Astrocyte (in vitro differentiated cells and primary cell): ENCODE data around the gene CLDN3. TPM values are rescaled to one million over a fixed set of nuclear protein-coding genes. Genes with fewer than 3 reads are reported as not detected.

Experiments
- DNase-seq: peaks from one replicate; pipeline ENCODE4 v3.0.0-alpha.2; 2010; ENCODE audit warnings: low read depth
- FAIRE-seq: peaks from 2 replicates; lab custom pipeline; 2011; peaks lifted over from hg19 to GRCh38; lab: Jason Lieb, UNC
- H2AFZ ChIP-seq: 2 replicates; pipeline ENCODE4 v1.6.0; 2012; ENCODE audit warnings: low read depth, low read length, inconsistent platforms
- H3K27ac ChIP-seq: 2 replicates; pipeline ENCODE4 v1.5.1; 2011; ENCODE audit warnings: low read depth, low read length, inconsistent platforms
- H3K27me3 ChIP-seq: 2 replicates; pipeline ENCODE4 v1.6.0; 2011; ENCODE audit warnings: low read length, inconsistent platforms; ENCODE audit not compliant: insufficient read depth
- H3K36me3 ChIP-seq: 2 replicates; pipeline ENCODE4 v1.5.1; 2011; ENCODE audit warnings: low read length, inconsistent platforms; ENCODE audit not compliant: insufficient read depth
- H3K4me1 ChIP-seq: 2 replicates; pipeline ENCODE4 v1.5.1; 2011; ENCODE audit warnings: low read length, inconsistent platforms; ENCODE audit not compliant: insufficient read depth
- H3K4me2 ChIP-seq: 2 replicates; pipeline ENCODE4 v1.6.0; 2012; ENCODE audit warnings: low read length, inconsistent platforms
- H3K4me3 ChIP-seq: 2 replicates; pipeline ENCODE4 v1.5.1; 2011; ENCODE audit warnings: low read depth, mild to moderate bottlenecking, low read length, inconsistent platforms; ENCODE audit not compliant: insufficient read depth
- H3K79me2 ChIP-seq: 2 replicates; pipeline ENCODE4 v1.6.0; 2012; ENCODE audit warnings: mild to moderate bottlenecking, low read length, inconsistent platforms; ENCODE audit not compliant: insufficient read depth
- H3K9ac ChIP-seq: 2 replicates; pipeline ENCODE4 v1.6.0; 2012; ENCODE audit warnings: mild to moderate bottlenecking, low read length, inconsistent platforms
- H3K9me3 ChIP-seq: 2 replicates; pipeline ENCODE4 v1.5.1; 2012; ENCODE audit warnings: low read depth, mild to moderate bottlenecking, low read length, inconsistent platforms; ENCODE audit not compliant: insufficient read depth
- H4K20me1 ChIP-seq: 2 replicates; pipeline ENCODE4 v1.6.0; 2012; ENCODE audit warnings: low read length, inconsistent platforms; ENCODE audit not compliant: insufficient read depth
- H3K27ac Mint-ChIP-seq: one replicate; pipeline ENCODE4 v1.8.0; 2021; ENCODE audit warnings: mild to moderate bottlenecking, mixed read lengths; ENCODE audit not compliant: unreplicated experiment
- H3K27me3 Mint-ChIP-seq: one replicate; pipeline ENCODE4 v1.8.0; 2021; ENCODE audit warnings: low read depth, mixed read lengths; ENCODE audit not compliant: unreplicated experiment
- H3K36me3 Mint-ChIP-seq: one replicate; pipeline ENCODE4 v1.8.0; 2021; ENCODE audit warnings: low read depth, mixed read lengths; ENCODE audit not compliant: unreplicated experiment
- H3K4me1 Mint-ChIP-seq: one replicate; pipeline ENCODE4 v1.8.0; 2021; ENCODE audit warnings: low read depth, mixed read lengths; ENCODE audit not compliant: unreplicated experiment
- H3K4me3 Mint-ChIP-seq: one replicate; pipeline ENCODE4 v1.8.0; 2021; ENCODE audit warnings: mild to moderate bottlenecking, moderate library complexity, mixed read lengths; ENCODE audit not compliant: unreplicated experiment
- H3K9me3 Mint-ChIP-seq: one replicate; pipeline ENCODE4 v1.8.0; 2021; ENCODE audit warnings: mild to moderate bottlenecking, mixed read lengths; ENCODE audit not compliant: unreplicated experiment
- CTCF ChIP-seq: IDR thresholded peaks from 2 replicates; pipeline ENCODE4 v1.5.1; 2011; ENCODE audit warnings: low read depth, mild to moderate bottlenecking, inconsistent platforms, low read length, moderate library complexity; ENCODE audit not compliant: insufficient read depth
- EZH2 ChIP-seq: IDR thresholded peaks from 2 replicates; pipeline ENCODE4 v1.6.1; 2012; ENCODE audit warnings: mild to moderate bottlenecking, low read length, inconsistent platforms; ENCODE audit not compliant: insufficient read depth
- total RNA-seq: library from RNA; stranded (reverse); gene quantifications from 2 replicates; pipeline ENCODE4 v1.2.1, GENCODE V29; 2021

Gene CLDN3
- total RNA-seq, 1 donor from 2014 or later: 0.68 TPM

GRCh38 chr7:73746378-73746777 is 23.7 kb downstream of the CLDN3 start:
- TF ChIP-seq CTCF (no peak), EZH2 (no peak)
- Histone ChIP-seq H3K4me1 (peaks cover 4% of the 10 kb centered on the region), H3K79me2 (no peaks in the 10 kb centered on the region), H3K36me3 (no peaks in the 10 kb centered on the region), H3K27ac (no peak overlapping the region), H2AFZ (no peak overlapping the region), H3K4me3 (no peak overlapping the region), H3K27me3 (no peaks in the 10 kb centered on the region), H3K9ac (no peak overlapping the region), H3K4me2 (no peak overlapping the region), H4K20me1 (no peaks in the 10 kb centered on the region), H3K9me3 (no peaks in the 10 kb centered on the region)
- no peak overlapping the region for H3K4me3 Mint-ChIP-seq
- peaks cover 12% of the 10 kb centered on the region for H3K27me3 Mint-ChIP-seq
- DNase-seq (no peak), FAIRE-seq (no peak)
- H3K9me3 Mint-ChIP-seq: peaks cover 7% of the 10 kb centered on the region
- no peak overlapping the region for H3K27ac Mint-ChIP-seq
- peaks cover 7% of the 10 kb centered on the region for H3K36me3 Mint-ChIP-seq
- no peaks in the 10 kb centered on the region for H3K4me1 Mint-ChIP-seq

- no peak for FAIRE-seq
- Mint-ChIP-seq H3K27ac (peak overlapping the region; percentile 83), H3K36me3 (peaks cover 3% of the 10 kb centered on the region), H3K9me3 (no peaks in the 10 kb centered on the region), H3K4me3 (peak overlapping the region; percentile 34), H3K27me3 (peaks cover 9% of the 10 kb centered on the region), H3K4me1 (no peaks in the 10 kb centered on the region)
- Histone ChIP-seq H3K79me2 (peaks cover under 1% of the 10 kb centered on the region), H2AFZ (no peak overlapping the region), H3K4me3 (no peak overlapping the region), H3K36me3 (no peaks in the 10 kb centered on the region), H3K27ac (no peak overlapping the region), H3K9me3 (no peaks in the 10 kb centered on the region), H4K20me1 (no peaks in the 10 kb centered on the region), H3K9ac (peak overlapping the region; percentile 6), H3K27me3 (no peaks in the 10 kb centered on the region), H3K4me2 (peak overlapping the region; percentile 49), H3K4me1 (peaks cover 13% of the 10 kb centered on the region)
- DNase-seq: no peak
- TF ChIP-seq EZH2 (no peak), CTCF (no peak)
Observed at GRCh38 chr7:73742753-73743641, 27.1 kb downstream of the CLDN3 start.

- no peak for TF ChIP-seq CTCF
- peaks cover 3% of the 10 kb centered on the region for H3K36me3 Mint-ChIP-seq
- Histone ChIP-seq H3K4me1 (peaks cover 16% of the 10 kb centered on the region), H3K27me3 (no peaks in the 10 kb centered on the region), H3K36me3 (no peaks in the 10 kb centered on the region), H3K4me2 (peak overlapping the region; percentile 49), H3K9me3 (no peaks in the 10 kb centered on the region), H3K4me3 (no peak overlapping the region), H3K79me2 (peaks cover 7% of the 10 kb centered on the region), H3K27ac (no peak overlapping the region), H3K9ac (peak overlapping the region; percentile 6), H2AFZ (no peak overlapping the region), H4K20me1 (peaks cover 6% of the 10 kb centered on the region)
- peaks cover 9% of the 10 kb centered on the region for H3K27me3 Mint-ChIP-seq
- peak overlapping the region; percentile 53 for H3K27ac Mint-ChIP-seq
- peaks cover 5% of the 10 kb centered on the region for H3K4me1 Mint-ChIP-seq
- FAIRE-seq (no peak), DNase-seq (no peak)
- no peaks in the 10 kb centered on the region for H3K9me3 Mint-ChIP-seq
- no peak overlapping the region for H3K4me3 Mint-ChIP-seq
Observed at GRCh38 chr7:73742338-73742752, 27.7 kb downstream of the CLDN3 start.
